GM19452 (cell line): ENCODE results near the gene ALDH1L1.

Experiments used
- ATAC-seq: cut with Tn5 transposase; IDR thresholded peaks from one replicate; pipeline ENCODE4 v1.9.1; 2021; ENCODE audit not compliant: unreplicated experiment

ALDH1L1 gene

DNA sequence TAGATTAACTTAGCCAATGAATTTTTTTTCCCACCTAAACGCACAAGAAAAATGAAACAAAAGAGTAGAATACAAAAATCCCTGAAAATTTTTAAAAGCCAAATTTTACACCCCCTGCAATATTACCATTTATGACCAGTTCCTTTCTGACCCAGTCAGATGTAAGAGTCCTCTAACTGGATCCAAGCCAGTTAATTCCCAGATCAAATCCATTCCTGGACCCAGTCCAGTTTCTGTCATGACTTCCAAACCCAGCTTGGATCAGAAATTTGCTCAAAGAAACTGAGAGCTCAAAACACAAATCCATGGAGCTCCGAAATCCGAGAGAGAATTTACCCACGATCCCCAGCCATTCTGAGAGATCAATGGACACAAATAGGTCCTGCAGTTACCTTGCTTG is 17.0 kb upstream of the ALDH1L1 start:
- no peak for ATAC-seq

DNA sequence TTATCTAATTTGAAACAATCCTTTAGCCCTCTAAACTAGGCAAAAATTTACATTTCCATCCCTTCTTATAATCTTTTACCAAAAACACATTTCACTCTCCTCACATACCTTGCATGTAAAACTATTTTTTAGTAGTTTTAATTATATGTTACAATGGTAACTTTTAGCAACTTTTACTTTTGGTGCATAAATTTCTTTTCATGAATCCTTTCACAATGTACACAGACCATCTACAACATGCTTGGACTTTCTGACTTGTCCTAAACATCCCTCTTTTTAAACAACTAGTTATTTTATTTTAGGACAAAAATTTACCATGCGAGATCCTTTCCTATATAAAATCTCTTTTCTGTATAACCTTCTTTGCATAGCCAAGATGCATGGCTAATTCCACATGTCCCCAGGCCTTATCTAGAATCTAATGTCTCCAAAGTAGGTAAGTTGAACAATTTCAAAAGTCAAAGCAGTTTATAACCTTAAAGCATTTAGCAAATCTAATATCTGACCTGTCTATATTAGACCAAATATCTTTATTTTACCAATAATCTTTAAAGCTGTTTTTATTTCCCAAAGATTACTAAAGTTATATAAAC is 14.4 kb upstream of the ALDH1L1 start:
- ATAC-seq: no peak

DNA sequence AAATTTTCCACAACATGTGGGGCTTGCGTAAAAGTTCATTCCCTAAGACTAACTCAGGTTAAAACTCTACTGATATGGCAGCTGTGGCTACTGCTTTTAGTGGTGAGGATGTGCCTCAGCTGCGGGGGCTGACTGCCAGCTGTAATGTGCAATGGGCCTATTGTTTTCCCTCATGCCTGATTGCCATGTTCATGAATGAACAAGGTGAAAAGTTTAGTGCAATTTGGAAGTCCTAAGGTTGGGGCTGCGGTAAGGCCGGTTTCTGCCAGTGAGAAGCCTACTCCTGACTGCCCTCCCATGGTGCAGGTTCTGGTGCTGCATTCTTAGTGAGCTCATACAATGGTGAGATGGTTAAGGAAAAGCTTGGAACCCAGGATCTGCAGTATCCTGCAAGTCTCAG is 10.9 kb upstream of the ALDH1L1 start:
- no peak for ATAC-seq

DNA sequence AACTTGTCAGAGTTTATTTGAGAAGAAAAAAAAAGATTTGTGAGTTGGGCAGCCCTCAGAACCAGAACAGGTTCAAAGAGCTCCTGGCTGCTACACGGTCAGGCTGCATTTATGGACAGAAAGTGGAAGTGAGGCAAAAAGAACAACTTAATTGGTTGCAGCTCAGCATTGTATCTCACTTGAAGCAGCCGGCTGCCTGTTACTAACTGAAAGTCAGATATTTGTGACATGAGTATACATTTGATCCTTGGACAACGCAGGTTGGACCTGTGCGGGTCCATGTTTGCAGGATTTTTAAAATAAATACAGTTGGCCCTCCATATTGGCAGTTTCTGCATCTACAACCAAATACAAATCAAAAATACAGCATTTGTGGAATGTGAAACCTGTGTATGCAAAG is 7.5 kb upstream of the ALDH1L1 start:
- ATAC-seq: no peak

DNA sequence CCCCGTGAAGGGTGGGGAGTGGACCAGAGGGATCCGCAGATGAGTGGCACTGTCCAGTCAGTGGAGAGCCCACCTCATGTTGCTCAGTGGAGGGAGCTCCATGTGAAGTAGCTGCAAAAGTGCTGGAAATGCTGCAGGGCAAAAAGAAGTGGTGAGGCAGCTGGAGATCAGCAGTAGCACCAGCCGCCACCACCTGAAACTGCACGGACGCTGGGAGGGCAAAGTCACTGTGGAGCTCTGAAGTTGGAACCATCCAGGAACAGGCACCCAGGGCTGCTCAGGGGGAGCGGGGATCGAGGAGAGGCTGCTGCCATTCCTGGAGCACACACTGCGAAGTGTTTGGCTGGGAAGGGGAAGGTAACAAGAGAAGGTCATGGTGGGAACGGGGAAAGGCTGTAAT is 6.4 kb upstream of the ALDH1L1 start:
- no peak for ATAC-seq

DNA sequence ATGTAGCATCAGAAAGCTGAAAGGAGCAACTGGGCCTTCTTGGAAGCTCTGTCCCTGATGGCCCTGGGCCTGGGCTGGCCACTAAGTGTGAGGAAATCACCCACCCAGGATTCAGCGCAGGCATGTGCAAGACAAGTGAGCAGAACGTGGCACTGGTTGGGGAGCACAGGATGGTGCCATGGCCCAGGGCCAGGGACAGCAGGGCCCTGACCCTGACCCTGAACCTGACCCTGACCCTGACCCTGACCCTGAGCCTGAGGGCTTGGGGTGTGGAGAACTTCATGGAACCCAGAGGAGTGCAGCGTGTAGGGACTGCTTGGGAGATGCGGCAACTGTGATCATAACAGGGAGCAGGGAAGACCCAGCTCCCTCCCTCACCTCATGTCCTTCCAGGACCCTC is 5.9 kb upstream of the ALDH1L1 start:
- no peak for ATAC-seq

DNA sequence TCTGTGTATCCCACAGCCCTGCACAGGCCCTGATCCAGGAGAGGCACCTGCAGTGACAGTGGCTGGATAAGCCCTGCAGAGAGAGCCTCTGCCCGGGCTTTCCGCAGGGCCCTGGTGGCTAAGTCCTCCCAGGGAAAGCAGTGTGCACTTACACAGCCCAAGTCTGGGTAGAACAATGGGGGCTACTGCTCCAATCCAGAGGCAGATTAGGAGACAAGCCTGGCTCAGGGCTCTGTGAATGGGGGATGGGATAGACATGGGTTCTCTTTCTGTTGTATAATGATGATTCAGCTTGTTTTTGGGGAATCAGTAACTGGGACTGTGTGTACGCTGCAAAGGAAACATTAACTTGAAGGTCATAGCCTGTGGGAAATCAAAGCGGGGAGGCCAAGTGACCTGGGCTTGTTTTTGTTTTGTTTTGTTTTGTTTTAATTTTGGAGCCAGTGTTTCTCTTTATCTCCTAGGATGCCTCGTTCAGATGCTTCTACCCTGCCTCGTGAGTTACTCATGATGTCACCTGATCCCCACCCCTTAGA is 4.1 kb upstream of the ALDH1L1 start:
- ATAC-seq: no peak

DNA sequence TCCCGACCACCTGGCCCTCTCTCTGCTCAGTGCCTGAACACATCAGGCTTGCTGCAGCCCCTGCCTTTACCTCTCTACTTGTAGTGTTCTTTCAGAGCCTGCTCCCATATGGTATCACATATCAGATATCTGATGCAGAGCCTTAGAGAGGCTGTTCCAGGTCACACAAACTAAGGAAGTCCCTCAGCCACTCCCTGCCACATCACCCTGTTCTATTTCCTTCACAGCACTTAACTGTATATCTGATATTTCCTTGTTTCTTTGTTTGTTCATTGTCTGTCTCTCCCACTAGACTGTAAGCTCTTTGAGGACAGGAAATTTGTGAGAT is 976 bp upstream of the ALDH1L1 start:
- ATAC-seq: no peak

DNA sequence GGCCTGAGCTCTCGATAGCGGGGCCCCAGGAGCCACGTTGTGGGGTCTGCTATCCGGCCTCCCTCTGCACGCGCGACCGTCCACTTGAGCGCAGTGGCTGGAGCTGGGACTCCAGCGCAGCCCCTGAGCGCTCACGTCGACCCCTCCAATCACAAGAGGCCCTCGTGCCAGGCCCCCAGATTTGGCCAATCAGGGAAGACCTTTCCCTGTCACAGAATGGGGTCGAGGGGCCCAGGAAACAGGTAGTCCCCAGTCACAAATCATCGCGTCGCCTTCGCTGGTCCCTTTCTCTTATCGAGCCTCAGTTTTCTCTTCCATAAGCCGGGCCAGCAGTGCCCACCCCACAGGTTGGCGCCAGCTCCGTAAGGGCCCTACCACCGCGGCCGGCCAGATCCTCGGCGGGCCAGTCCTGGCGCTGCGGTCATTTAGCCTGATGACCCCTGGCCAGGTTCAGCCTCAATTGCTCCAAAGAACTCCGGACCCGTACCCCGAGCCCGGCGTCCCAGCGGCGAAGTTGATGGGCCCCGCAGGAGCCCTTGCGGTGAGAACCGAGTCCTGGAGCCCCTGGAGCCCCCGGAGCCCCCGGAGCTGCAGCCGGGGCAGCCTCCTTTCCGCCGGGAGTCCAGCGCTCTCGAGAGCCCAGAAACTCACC is 435 bp downstream of the ALDH1L1 start:
- no peak for ATAC-seq

DNA sequence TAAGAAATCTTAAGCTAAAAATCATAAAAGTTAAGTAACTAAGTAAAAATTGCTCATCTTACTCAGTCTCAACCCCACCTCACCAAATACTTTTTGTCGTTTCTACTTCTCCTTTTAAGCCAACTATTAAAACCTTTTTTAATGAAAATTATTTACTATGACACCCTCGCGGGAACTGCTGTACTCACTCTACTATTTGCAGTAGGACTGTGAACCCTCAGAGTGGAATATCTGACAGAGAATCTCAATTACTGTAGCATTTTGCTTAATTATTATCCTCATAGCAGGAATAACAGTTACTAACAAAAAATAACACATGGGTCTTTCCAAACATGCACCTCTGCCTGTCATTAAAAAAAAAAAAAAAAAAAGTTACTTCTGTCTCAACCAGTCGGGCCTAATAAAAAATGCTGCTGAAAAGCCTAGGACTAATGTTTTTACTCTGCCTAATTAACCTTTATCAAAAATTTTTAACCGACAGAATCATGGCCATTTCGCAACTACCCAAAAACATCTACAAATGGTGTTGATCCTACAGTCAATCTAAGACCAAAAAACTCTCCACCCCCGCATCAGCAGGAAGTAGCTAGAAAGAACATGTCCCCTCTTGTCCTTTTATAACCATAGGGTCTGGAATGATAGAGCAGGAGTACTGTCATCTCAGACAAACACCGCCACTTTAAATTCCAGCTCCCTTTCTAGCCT is 10.2 kb downstream of the ALDH1L1 start:
- no peak for ATAC-seq

DNA sequence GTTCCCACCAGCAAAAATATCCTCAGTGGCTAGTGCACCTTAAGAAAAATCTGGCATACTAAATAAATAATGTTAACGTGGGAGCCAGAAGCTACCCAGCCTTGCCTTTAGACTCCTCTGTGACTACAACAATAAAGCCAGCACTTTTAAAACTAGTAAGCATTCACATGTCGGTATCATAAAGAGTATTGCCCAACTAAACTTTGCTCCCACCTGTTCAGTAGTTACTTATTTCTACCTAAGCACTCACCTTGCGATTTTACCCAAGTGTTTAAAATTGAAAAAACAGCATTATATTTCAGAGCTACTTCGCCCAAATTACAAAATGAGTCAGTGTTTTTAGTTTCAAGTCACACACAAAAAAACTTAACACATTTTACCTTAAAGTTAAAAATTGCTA is 12.8 kb downstream of the ALDH1L1 start:
- ATAC-seq: no peak

DNA sequence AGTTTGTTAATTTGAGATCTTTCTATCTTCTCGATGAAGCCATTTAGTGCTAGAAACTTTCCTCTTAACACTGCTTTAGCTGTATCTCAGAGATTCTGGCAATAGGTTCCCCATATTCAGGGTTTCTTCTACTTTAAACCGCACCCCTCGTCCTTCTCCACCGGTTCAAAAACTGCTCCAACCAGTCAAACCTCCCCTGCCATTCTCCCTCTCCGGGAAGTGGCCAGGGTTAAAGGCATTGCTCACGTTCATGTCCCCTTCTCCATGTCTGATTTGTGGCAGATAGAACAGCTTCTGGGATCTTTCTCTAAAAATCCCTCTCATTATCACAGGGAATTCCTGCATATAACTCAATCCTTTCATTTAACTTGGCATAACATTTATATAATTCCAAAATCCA is 14.4 kb downstream of the ALDH1L1 start:
- no peak for ATAC-seq

DNA sequence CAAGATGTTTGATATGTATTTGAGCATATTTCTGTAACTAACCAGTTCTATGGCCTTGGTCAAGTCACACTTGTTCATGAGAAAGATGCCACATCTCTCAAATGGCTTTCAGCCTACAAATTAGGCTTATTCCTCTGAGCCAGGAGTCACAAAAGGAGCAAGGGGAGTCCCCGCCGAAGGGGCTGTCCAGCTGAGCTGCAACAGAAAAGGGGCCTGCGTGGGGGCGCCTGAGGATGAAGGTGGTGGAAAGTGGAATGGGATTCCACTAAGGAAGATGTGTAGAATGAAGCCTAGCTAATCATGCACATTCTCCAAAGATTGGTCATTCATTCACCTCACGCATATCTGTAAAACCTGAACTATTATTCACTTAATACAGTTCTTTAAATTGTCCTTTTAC is 19.1 kb downstream of the ALDH1L1 start:
- ATAC-seq: no peak

DNA sequence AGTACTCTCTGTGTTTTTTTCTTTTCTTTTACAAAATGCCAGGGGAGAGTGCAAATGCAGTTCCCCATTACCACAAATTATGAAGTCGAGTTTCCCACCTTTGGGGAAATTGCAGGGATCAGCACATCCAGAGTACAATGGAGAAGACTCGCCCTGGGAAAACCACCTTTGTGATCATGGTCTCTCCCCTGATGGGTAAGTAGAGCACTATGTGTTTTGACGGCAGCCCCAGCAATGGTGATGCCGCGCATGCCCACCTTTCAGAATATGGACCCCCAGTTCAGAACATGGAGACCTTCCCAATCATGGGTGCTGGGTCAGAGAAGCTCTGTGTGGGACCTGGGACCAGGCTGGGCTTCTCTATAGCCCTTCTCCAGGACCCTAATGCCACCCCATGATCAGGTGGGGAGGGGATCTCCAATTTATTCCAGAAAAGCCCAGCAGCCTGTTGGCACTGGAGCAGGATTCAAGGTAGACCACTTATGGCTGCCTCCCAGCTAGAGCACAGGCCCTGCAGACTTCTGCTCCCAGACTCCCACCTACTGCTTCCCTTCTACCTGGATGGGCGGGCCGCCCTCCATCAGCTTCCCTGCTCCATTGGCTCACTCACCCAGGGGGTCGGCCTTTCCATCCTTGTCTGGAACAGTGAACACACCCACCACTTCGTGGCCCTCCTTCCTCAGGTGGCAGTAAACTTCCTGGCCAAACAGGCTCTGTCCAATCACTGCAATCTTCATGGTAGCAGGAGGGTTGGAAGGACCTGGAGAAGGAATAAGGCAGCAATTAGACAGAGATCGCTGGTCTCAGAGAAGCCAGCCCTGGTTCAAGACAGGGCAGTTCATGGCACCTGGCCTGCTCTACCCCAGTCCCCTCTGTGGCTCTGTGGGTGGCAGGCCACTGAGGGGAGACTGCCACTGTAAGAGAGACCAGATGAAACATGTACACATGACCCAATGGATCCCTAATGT is 19.9 kb downstream of the ALDH1L1 start:
- ATAC-seq: no peak

DNA sequence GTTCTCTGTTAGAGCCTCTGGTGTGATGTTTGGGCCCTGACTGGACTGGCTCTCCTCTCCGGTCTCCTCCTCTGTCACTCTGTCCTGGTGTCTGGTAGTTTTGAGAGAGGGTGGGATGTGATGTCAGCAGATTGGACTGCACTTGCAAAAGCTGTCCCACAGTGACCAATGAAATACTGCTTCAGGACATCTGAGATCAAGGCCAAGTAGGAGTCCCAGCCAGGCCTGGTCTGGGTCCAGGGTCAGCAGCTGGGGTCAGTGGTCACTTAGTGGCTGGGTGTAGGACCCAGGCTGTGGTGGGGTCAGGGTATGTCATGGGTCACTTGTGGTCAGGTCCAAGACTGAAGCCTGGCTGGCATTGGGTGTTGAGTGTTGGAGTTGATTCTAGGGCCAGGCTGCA is 20.9 kb downstream of the ALDH1L1 start:
- ATAC-seq: no peak

DNA sequence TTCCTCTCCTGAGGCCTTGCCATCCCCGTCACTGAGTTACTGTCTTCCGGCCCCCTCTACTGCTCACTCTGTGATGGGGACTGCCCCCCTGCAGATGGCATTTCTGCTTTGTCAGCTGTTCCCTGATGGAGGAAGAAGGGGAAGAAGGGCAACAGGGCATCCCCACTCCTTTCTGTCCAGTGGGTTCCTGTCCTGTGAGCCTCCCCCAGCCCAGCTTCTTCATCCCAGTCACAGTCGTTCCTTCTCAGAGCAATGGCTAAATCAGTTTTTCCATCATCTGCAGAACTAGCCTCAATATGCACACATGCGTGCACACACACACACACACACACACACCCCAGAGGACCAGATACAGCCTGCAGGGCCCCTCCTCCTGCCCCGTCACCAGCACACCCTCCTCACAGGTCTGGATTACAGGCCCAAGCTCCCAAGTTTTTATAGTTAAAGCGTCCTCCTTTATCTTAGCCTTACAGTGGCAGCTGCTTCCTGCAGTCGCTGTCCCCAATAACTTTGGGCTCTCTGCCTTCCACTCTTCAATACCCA is 21.4 kb downstream of the ALDH1L1 start:
- ATAC-seq: no peak

DNA sequence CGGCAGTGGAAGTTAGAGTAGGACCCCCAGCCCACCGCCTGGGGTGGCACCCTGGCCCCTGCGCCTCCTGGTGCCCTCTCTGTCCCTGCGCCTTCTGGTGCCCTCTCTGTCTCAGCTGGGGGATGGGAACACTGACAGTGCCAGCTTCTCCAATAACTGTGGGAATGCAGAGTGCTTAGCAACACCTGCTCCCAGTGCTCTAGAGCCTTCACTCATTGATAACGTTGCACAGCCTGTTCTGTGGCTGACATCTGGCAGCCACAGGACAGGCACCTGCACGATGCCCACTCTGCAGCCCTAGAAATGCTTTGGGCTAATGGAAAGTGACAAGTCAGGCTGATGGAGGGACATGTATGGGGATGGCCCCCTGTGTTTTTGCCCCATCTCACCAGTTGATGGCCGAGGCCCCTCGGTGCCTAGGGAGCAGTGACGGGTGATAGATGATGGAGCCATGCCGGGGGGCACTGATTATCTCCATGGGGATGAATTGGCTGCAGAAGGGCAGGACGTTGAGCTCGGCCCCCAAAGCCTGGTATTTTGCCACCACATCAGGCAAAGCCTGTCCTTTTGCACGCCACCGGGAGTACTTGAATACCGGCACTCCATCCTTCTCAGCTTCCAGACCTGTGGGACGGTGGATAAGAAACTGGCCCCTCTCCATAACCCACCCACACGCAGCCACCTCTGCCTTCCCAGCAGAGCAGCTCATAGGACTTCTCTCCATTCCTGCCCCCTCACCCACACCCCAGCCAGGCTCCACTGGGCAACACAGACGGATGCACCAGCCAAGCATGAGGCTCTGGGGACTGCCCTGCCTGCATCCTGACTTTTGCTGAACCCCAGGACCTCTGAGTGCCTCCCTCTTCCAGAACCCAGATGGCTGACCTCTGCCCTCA is 22.1 kb downstream of the ALDH1L1 start:
- no peak for ATAC-seq

DNA sequence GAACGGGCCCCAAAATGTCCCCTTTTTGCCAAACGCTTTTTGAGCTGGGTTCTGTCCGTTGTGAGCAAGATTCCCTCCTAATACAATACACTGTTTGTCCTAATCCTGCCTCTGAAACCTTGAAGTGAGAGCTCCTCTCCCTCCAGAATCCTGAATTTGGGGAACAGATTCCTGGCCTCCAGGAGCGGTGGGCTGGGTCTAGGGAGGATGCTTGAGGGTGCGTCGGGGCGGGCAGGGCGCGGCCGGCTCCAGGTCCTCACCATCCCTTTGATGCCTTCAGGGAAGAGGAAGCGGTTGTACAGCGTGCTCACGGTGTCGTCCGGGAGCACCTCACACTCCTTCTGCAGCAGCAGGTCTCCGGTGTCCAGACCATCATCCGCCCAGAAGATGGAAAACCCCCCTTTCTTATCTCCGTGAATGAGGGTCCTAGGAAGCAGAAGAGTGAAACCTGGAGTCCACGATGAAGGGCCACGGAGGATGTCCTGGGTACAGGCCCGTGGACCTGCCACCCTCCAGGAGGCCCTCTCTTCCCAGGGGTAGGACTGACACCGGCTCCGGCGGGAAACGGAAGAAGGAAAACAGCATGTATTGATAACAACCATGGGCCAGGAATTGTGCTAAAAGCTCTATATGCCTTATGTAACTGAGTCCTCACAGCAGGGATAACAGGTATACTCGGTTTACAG is 23.2 kb downstream of the ALDH1L1 start:
- ATAC-seq: no peak

DNA sequence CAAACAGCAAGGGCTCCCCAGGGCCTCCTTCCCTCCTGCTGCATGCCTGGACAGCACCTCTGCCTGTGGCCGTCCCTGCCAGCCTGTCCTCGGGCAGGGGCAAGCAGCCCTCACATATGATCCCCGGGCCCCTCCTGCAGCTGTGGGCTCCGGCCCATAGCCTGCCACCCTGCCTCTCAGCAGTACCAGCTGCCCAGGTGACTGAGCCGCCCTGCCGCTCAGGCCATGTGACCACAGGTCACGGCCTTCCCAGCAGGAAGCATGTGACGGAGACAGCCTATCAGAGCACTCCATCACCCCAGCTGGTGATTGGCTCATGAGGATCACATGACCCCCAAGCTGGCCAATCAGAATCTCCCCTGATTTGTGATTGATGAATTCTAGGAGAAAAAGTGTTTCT is 23.9 kb downstream of the ALDH1L1 start:
- ATAC-seq: no peak
